H1 (cell line): Measurements from ENCODE around the gene ADAMTS9. TPM values are rescaled to one million over a fixed set of nuclear protein-coding genes. Genes with fewer than 3 reads are reported as not detected.

Source experiments
- CTCF ChIA-PET: fragments of 300-600 bp; sonication (Branson Sonifier 250); formaldehyde crosslinking; loops from one replicate; lab custom pipeline; 2021; ENCODE audit not compliant: partially characterized antibody; lab: Charles Lee
- POLR2A ChIA-PET: fragments of 300-600 bp; sonication (Branson Sonifier 250); formaldehyde crosslinking; loops from one replicate; lab custom pipeline; 2021; ENCODE audit warnings: inconsistent platforms; ENCODE audit not compliant: partially characterized antibody; lab: Charles Lee
- DNase-seq, 2 experiments: peaks; one replicate each; pipeline versions ENCODE4 v3.0.0 to v3.0.0-alpha.2; 2010 to 2022; ENCODE audit warnings: low spot score in 2 of 2, low read depth in 1 of 2, mixed read lengths in 1 of 2
- FAIRE-seq: peaks from 2 replicates; lab custom pipeline; 2011; peaks lifted over from hg19 to GRCh38; lab: Jason Lieb, UNC
- H2AFZ ChIP-seq: 2 replicates; pipeline ENCODE4 v1.8.1; 2012; ENCODE audit warnings: low read length, inconsistent platforms
- H2AK5ac ChIP-seq: 2 replicates; pipeline ENCODE4 v1.6.1; 2013; ENCODE audit warnings: low read depth, low read length
- H2BK120ac ChIP-seq: replicated peaks from 2 replicates; pipeline ENCODE3; 2013; ENCODE audit warnings: low read depth, low read length, inconsistent platforms
- H2BK12ac ChIP-seq: 2 replicates; pipeline ENCODE4 v1.6.1; 2013; ENCODE audit warnings: low read depth, low read length
- H2BK15ac ChIP-seq: 2 replicates; pipeline ENCODE4 v1.6.1; 2013; ENCODE audit warnings: low read length
- H2BK20ac ChIP-seq: 2 replicates; pipeline ENCODE4 v1.6.1; 2013; ENCODE audit warnings: low read length
- H2BK5ac ChIP-seq: 2 replicates; pipeline ENCODE4 v1.6.1; 2013; ENCODE audit warnings: low read depth, low read length
- H3K14ac ChIP-seq: 2 replicates; pipeline ENCODE4 v1.6.1; 2013; ENCODE audit warnings: inconsistent platforms; ENCODE audit not compliant: insufficient read length
- H3K18ac ChIP-seq: 2 replicates; pipeline ENCODE4 v1.6.1; 2013; ENCODE audit warnings: low read length; ENCODE audit errors: extremely low read depth
- H3K23ac ChIP-seq: 2 replicates; pipeline ENCODE4 v1.6.1; 2013; ENCODE audit warnings: inconsistent platforms; ENCODE audit not compliant: insufficient read length
- H3K23me2 ChIP-seq: 2 replicates; pipeline ENCODE4 v1.6.1; 2013; ENCODE audit warnings: low read depth, low read length
- H3K27ac ChIP-seq: 2 replicates; pipeline ENCODE4 v1.6.1; 2011; ENCODE audit warnings: low read depth, low read length, inconsistent platforms
- H3K27me3 ChIP-seq, 4 experiments: replicated peaks in 1 of 4; 1 replicate in 1 of 4; 2 replicates in 3 of 4; pipeline versions ENCODE4 v1.6.1 to v1.8.1; 2011 to 2013; ENCODE audit warnings: low read length in 3 of 4, mild to moderate bottlenecking in 3 of 4, inconsistent platforms in 2 of 4, mixed read lengths in 2 of 4, moderate library complexity in 1 of 4; ENCODE audit not compliant: control insufficient read depth in 3 of 4, insufficient read depth in 3 of 4; ENCODE audit errors: extremely low read depth in 1 of 4
- H3K36me3 ChIP-seq, 4 experiments: 2 replicates each; pipeline versions ENCODE4 v1.6.1 to v1.8.1; 2011 to 2013; ENCODE audit warnings: mild to moderate bottlenecking in 4 of 4, low read length in 3 of 4, moderate library complexity in 2 of 4, control low read depth in 1 of 4, inconsistent platforms in 1 of 4; ENCODE audit not compliant: insufficient read depth in 4 of 4, control insufficient read depth in 2 of 4
- H3K4ac ChIP-seq: replicated peaks from 2 replicates; pipeline ENCODE3; 2013; ENCODE audit warnings: low read length, low read depth, mixed read lengths, inconsistent platforms; ENCODE audit not compliant: insufficient read length
- H3K4me1 ChIP-seq, 4 experiments: replicated peaks in 1 of 4; 1 replicate in 1 of 4; 2 replicates in 3 of 4; pipeline versions ENCODE4 v1.6.1 to v1.8.1; 2011 to 2013; ENCODE audit warnings: low read length in 3 of 4, inconsistent platforms in 2 of 4, mixed read lengths in 1 of 4; ENCODE audit not compliant: insufficient read depth in 4 of 4, control insufficient read depth in 3 of 4
- H3K4me2 ChIP-seq, 2 experiments: 2 replicates each; pipeline versions ENCODE4 v1.6.1 to v1.8.1; 2011 to 2013; ENCODE audit warnings: low read depth in 2 of 2, low read length in 2 of 2, control low read depth in 1 of 2, inconsistent platforms in 1 of 2, mild to moderate bottlenecking in 1 of 2; ENCODE audit not compliant: insufficient read depth in 1 of 2
- H3K4me3 ChIP-seq, 4 experiments: fragments of 200-600, 300-600 bp in 1 of 4; sonication (generic), shearing (Covaris generic), sonication (Bioruptor Twin) in 1 of 4; 2 replicates each; pipeline versions ENCODE4 v1.5.1 to v1.8.1; 2011 to 2016; ENCODE audit warnings: low read length in 4 of 4, low read depth in 3 of 4, control low read depth in 2 of 4, inconsistent platforms in 2 of 4, mild to moderate bottlenecking in 2 of 4, mixed read lengths in 1 of 4, moderate library complexity in 1 of 4; ENCODE audit not compliant: insufficient read depth in 2 of 4; ENCODE audit errors: extremely low read depth in 1 of 4
- H3K56ac ChIP-seq: replicated peaks from 2 replicates; pipeline ENCODE3; 2013; ENCODE audit warnings: low read depth, mild to moderate bottlenecking, mixed read lengths, low read length, inconsistent platforms; ENCODE audit not compliant: insufficient read length
- H3K79me1 ChIP-seq: 2 replicates; pipeline ENCODE4 v1.6.1; 2013; ENCODE audit warnings: low read depth, low read length, control low read depth
- H3K79me2 ChIP-seq, 2 experiments: 2 replicates each; pipeline versions ENCODE4 v1.6.1 to v1.8.1; 2012 to 2013; ENCODE audit warnings: low read length in 2 of 2, mild to moderate bottlenecking in 2 of 2, inconsistent platforms in 1 of 2; ENCODE audit not compliant: insufficient read depth in 2 of 2, control insufficient read depth in 1 of 2
- H3K9ac ChIP-seq, 4 experiments: replicated peaks in 1 of 4; 1 replicate in 1 of 4; 2 replicates in 3 of 4; pipeline versions ENCODE4 v1.6.1 to v1.8.1; 2011 to 2013; ENCODE audit warnings: low read depth in 3 of 4, low read length in 3 of 4, control low read depth in 2 of 4, mild to moderate bottlenecking in 2 of 4, moderate library complexity in 2 of 4, inconsistent platforms in 1 of 4; ENCODE audit errors: extremely low read depth in 1 of 4
- H3K9me3 ChIP-seq, 2 experiments: 2 replicates each; pipeline versions ENCODE4 v1.6.1 to v1.8.1; 2012 to 2013; ENCODE audit warnings: mild to moderate bottlenecking in 2 of 2, moderate library complexity in 2 of 2, control low read depth in 1 of 2, inconsistent platforms in 1 of 2, low read depth in 1 of 2, low read length in 1 of 2, mixed read lengths in 1 of 2; ENCODE audit not compliant: insufficient read depth in 2 of 2
- H4K20me1 ChIP-seq, 2 experiments: replicated peaks in 1 of 2; 2 replicates each; pipeline versions ENCODE3 to v1.8.1; 2011 to 2013; ENCODE audit warnings: inconsistent platforms in 2 of 2, low read length in 2 of 2, mild to moderate bottlenecking in 1 of 2; ENCODE audit not compliant: insufficient read depth in 2 of 2, control insufficient read depth in 1 of 2
- H4K5ac ChIP-seq: 2 replicates; pipeline ENCODE4 v1.6.1; 2013; ENCODE audit warnings: low read length, low read depth, mixed read lengths, inconsistent platforms; ENCODE audit not compliant: insufficient read length
- H4K8ac ChIP-seq: 2 replicates; pipeline ENCODE4 v1.8.0; 2013; ENCODE audit warnings: mild to moderate bottlenecking, moderate library complexity, low read length, inconsistent platforms; ENCODE audit not compliant: insufficient read depth; ENCODE audit errors: extremely low read depth
- H4K91ac ChIP-seq: replicated peaks from 2 replicates; pipeline ENCODE3; 2013; ENCODE audit warnings: low read length, mixed read lengths, inconsistent platforms; ENCODE audit not compliant: insufficient read length
- ASH2L ChIP-seq: fragments of 200-600, 300-600 bp; sonication (generic); IDR thresholded peaks from one replicate; pipeline ENCODE4 v1.7.1; 2017; ENCODE audit warnings: low read length
- CBX8 ChIP-seq: fragments of 300-800, 300-1000 bp; sonication (generic); IDR thresholded peaks from 2 replicates; pipeline ENCODE4 v1.7.1; 2016; ENCODE audit warnings: low read depth, low read length, borderline replicate concordance
- CREB1 ChIP-seq: IDR thresholded peaks from 2 replicates; pipeline ENCODE4 v1.6.1; 2012; ENCODE audit warnings: inconsistent platforms
- EP300 ChIP-seq, 2 experiments: IDR thresholded peaks; 1 replicate in 1 of 2; 2 replicates in 1 of 2; pipeline ENCODE4 v1.6.1; 2011 to 2012; ENCODE audit warnings: low read depth in 2 of 2, low read length in 2 of 2, mild to moderate bottlenecking in 2 of 2, borderline replicate concordance in 1 of 2, inconsistent platforms in 1 of 2, moderate library complexity in 1 of 2
- HDAC2 ChIP-seq, 2 experiments: fragments of 300-600 bp in 1 of 2; sonication (generic) in 1 of 2; IDR thresholded peaks; 2 replicates each; pipeline ENCODE4 v1.6.1; 2011 to 2012; ENCODE audit warnings: low read depth in 2 of 2, low read length in 2 of 2, mild to moderate bottlenecking in 2 of 2, moderate library complexity in 2 of 2, borderline replicate concordance in 1 of 2, inconsistent platforms in 1 of 2
- JUND ChIP-seq: IDR thresholded peaks from 2 replicates; pipeline ENCODE4 v1.6.1; 2011; ENCODE audit warnings: mild to moderate bottlenecking, improper control_type of control experiment, low read length
- KDM4A ChIP-seq: IDR thresholded peaks from one replicate; pipeline ENCODE4 v1.7.1; 2012; ENCODE audit warnings: low read depth, mild to moderate bottlenecking, moderate library complexity, low read length, inconsistent platforms; ENCODE audit not compliant: severe bottlenecking
- NANOG ChIP-seq: IDR thresholded peaks from 2 replicates; pipeline ENCODE4 v1.6.1; 2011; ENCODE audit warnings: low read length, low read depth, mild to moderate bottlenecking, inconsistent platforms; ENCODE audit not compliant: insufficient read depth, poor library complexity, severe bottlenecking
- POLR2A ChIP-seq, 2 experiments: IDR thresholded peaks; 1 replicate in 1 of 2; 2 replicates in 1 of 2; pipeline ENCODE4 v1.6.1; 2011; ENCODE audit warnings: low read depth in 2 of 2, low read length in 2 of 2, mild to moderate bottlenecking in 2 of 2; ENCODE audit errors: control extremely low read depth in 1 of 2
- POLR2AphosphoS5 ChIP-seq: IDR thresholded peaks from 2 replicates; pipeline ENCODE4 v1.6.1; 2011; ENCODE audit warnings: low read depth, low read length
- RAD21 ChIP-seq, 2 experiments: IDR thresholded peaks in 1 of 2; conservative IDR thresholded peaks in 1 of 2; 2 replicates each; pipeline ENCODE4 v1.6.1; 2011; ENCODE audit warnings: low read depth in 2 of 2, low read length in 2 of 2, improper control_type of control experiment in 1 of 2, inconsistent platforms in 1 of 2, mild to moderate bottlenecking in 1 of 2, moderate library complexity in 1 of 2
- SIX5 ChIP-seq: IDR thresholded peaks from 2 replicates; pipeline ENCODE4 v1.6.1; 2011; ENCODE audit warnings: mild to moderate bottlenecking, low read depth, low read length
- TBP ChIP-seq: IDR thresholded peaks from 2 replicates; pipeline ENCODE4 v1.6.1; 2011; ENCODE audit warnings: low read depth, low read length, improper control_type of control experiment
- TCF12 ChIP-seq: IDR thresholded peaks from 2 replicates; pipeline ENCODE4 v1.6.1; 2011; ENCODE audit warnings: low read depth, mild to moderate bottlenecking, low read length
- WGBS, 2 experiments: shearing (Covaris generic) in 1 of 2; methylation state at CpG; one replicate each; pipeline versions ENCODE4 v1.1.6 to v1.1.7; 2013 to 2015; ENCODE audit warnings: low lambda C conversion rate in 2 of 2, mixed read lengths in 2 of 2, inconsistent platforms in 1 of 2, low coverage in 1 of 2, missing lambda C conversion rate in 1 of 2; ENCODE audit not compliant: insufficient replicate concordance in 2 of 2, insufficient coverage in 1 of 2, insufficient read length in 1 of 2; ENCODE audit errors: extremely low coverage in 1 of 2, missing lambda C conversion rate in 1 of 2; 5-methylcytosine and 5-hydroxymethylcytosine counted together
- polyA plus RNA-seq, 7 experiments: library from polyadenylated mRNA; depleted of rRNA in 3 of 7; stranded (reverse) in 5 of 7; unstranded in 2 of 7; fragments of >200 nt in 5 of 7; fragments of 200-250 nt in 2 of 7; gene quantifications; 1 replicate in 5 of 7; 2 replicates in 1 of 7; 4 replicates in 1 of 7; pipeline versions ENCODE4 v1.2.1 to v1.2.3, GENCODE V29; 2011 to 2013; ENCODE audit warnings: missing spikeins in 2 of 7, mixed read lengths in 2 of 7
- total RNA-seq: library from RNA; stranded (reverse); fragmentation: NEBNext Ultra II Directional; extraction: Animal tissue kit (Norgen Biotek cat#: 25700); gene quantifications from 2 replicates; pipeline ENCODE4 v1.2.1, GENCODE V29; 2021
- TF ChIP-seq, protein P1 (sequence below): IDR thresholded peaks from 2 replicates; pipeline ENCODE4 v1.6.1; 2012; ENCODE audit warnings: inconsistent platforms

Gene ADAMTS9
- total and polyA plus RNA-seq, 2 of the 8 experiments (the other 6 are each of a cell fraction or from before 2014, with no cell fraction given), result 0.20 to 0.41 TPM

DNA sequence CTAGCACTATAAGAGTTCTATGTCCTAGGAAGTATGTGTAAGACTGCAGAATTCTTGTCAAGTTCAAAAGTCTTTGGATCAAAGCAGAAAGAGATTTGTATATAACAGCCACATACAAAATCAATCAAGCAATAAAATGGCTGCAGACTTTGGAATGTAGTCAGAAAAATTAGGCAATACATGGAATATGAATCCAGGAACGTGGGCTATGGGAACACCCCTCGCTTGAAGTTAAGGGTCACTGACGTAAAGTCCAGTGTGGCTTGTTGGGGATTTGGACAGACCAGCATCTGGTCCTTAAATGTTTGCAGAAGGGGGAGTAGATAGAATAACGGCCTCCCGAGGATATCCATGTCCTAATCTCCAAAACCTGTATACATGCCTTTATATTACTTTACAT lies 178.6 kb downstream of the ADAMTS9 start:
- H2BK120ac ChIP-seq, result no peak overlapping the region
- no peaks in the 10 kb centered on the region for H3K79me1 ChIP-seq
- no peaks in the 10 kb centered on the region for H3K23me2 ChIP-seq
- H3K27me3 ChIP-seq, result no peaks in the 10 kb centered on the region
- H3K4ac ChIP-seq, result no peak overlapping the region
- DNase-seq (no peak), FAIRE-seq (no peak)
- no peak overlapping the region for H4K8ac ChIP-seq
- no peak overlapping the region for H2AK5ac ChIP-seq
- no peak overlapping the region for H3K14ac ChIP-seq
- H2BK20ac ChIP-seq, result no peak overlapping the region
- no peak overlapping the region for H2BK12ac ChIP-seq
- ChIA-PET POLR2A (no interaction called here), CTCF (no interaction called here)
- no peaks in the 10 kb centered on the region for H3K79me2 ChIP-seq
- no peak overlapping the region for H4K91ac ChIP-seq
- H3K4me2 ChIP-seq, result no peak overlapping the region
- H3K4me1 ChIP-seq, result no peaks in the 10 kb centered on the region
- no peak overlapping the region for H3K4me3 ChIP-seq
- 95% methylated on average over 5 of the region's 5 CpGs; no CpG with 5 or more reads in 1 of the 2 experiments for WGBS, 2 experiments
- H3K9me3 ChIP-seq, result no peaks in the 10 kb centered on the region
- no peak overlapping the region for H3K9ac ChIP-seq
- no peak overlapping the region for H3K56ac ChIP-seq
- H3K18ac ChIP-seq, result no peak overlapping the region
- no peak overlapping the region for H4K5ac ChIP-seq
- H3K23ac ChIP-seq, result no peak overlapping the region
- no peaks in the 10 kb centered on the region for H4K20me1 ChIP-seq
- H3K36me3 ChIP-seq, result no peaks in the 10 kb centered on the region
- H3K27ac ChIP-seq, result no peak overlapping the region
- no peak overlapping the region for H2BK5ac ChIP-seq
- H2BK15ac ChIP-seq, result no peak overlapping the region
- H2AFZ ChIP-seq, result no peak overlapping the region
- no peak for TF ChIP-seq TCF12
- no peak for TF ChIP-seq RAD21 (IDR thresholded peaks at IDR 0.05 in 1 of 2, conservative IDR thresholded peaks at IDR 0.05 in 1 of 2; ENCODE audit: low read depth in 2 of 2, low read length in 2 of 2)
- TF ChIP-seq POLR2AphosphoS5, result no peak
- no peak for TF ChIP-seq TBP
- TF ChIP-seq EP300 (IDR thresholded peaks at IDR 0.05; ENCODE audit: borderline replicate concordance in 1 of 2, low read depth in 2 of 2, low read length in 2 of 2), result no peak
- TF ChIP-seq CREB1, result no peak
- no peak for TF ChIP-seq CBX8
- TF ChIP-seq, protein P1, sequence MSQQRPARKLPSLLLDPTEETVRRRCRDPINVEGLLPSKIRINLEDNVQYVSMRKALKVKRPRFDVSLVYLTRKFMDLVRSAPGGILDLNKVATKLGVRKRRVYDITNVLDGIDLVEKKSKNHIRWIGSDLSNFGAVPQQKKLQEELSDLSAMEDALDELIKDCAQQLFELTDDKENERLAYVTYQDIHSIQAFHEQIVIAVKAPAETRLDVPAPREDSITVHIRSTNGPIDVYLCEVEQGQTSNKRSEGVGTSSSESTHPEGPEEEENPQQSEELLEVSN, result no peak
- no peak for TF ChIP-seq JUND
- no peak for TF ChIP-seq KDM4A
- TF ChIP-seq POLR2A (IDR thresholded peaks at IDR 0.05; ENCODE audit: control extremely low read depth in 1 of 2, low read depth in 2 of 2, low read length in 2 of 2), result no peak
- no peak for TF ChIP-seq NANOG
- TF ChIP-seq SIX5, result no peak
- no peak for TF ChIP-seq ASH2L
- TF ChIP-seq HDAC2 (IDR thresholded peaks at IDR 0.05; ENCODE audit: borderline replicate concordance in 1 of 2, low read depth in 2 of 2, low read length in 2 of 2), result no peak
